ENCODE measurements around the gene PEMT. TPM values are rescaled to one million over a fixed set of nuclear protein-coding genes. Genes with fewer than 3 reads are reported as not detected.

PEMT gene
- polyA plus RNA-seq, 1 donor = 24.2 TPM

GRCh38 chr17:17536702-17537101 lies 54.8 kb downstream of the PEMT start:
- DNase-seq (ENCODE audit: low read depth) = no peak

DNA sequence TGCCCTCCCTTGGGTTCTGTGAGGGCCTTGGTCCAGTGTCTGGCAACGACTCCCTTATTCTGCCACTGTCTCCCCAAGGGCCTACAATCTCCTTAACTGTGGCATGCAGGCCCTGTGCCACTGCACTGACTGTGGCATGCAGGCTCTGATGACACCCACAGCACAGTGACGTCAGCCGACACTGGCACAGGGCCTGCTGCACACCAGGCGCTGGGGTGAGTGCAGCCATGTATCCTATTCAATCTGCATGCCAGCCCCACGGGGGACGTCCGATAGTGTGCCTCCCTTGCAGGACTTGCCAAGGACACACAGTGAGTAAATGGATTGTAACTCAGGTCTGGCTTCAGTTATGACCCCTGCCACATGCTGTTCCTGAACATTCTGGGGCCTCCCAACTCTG lies 55.6 kb downstream of the PEMT start:
- no peak for DNase-seq (ENCODE audit: low read depth)

DNA sequence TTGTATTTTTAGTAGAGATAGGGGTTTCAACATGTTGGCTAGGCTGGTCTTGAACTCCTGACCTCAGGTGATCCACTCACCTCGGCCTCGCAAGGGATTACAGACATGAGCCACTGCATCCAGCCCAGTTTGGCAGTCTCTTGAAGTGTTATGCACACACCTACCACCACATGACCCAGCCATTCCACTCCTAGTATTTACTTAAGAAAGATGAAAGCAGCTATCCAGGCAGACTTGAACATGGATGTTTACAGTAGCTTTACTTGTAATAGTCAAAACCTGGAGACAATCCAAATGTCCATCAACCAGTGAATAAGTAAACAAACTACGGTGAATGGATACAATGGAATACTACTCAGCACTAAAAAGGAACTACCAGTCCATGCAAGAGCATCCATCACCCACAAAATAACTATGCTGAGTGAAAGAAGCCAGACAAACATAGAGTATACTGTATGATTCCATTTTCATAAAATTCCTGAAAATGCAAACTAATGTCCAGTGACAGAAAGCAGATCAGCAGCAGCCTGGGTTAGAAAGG lies 57.5 kb downstream of the PEMT start:
- no peak for DNase-seq (ENCODE audit: low read depth)

- no peak for DNase-seq (ENCODE audit: low read depth)
These were observed 58.5 kb downstream of the PEMT start for GRCh38 chr17:17532991-17533390.

DNA sequence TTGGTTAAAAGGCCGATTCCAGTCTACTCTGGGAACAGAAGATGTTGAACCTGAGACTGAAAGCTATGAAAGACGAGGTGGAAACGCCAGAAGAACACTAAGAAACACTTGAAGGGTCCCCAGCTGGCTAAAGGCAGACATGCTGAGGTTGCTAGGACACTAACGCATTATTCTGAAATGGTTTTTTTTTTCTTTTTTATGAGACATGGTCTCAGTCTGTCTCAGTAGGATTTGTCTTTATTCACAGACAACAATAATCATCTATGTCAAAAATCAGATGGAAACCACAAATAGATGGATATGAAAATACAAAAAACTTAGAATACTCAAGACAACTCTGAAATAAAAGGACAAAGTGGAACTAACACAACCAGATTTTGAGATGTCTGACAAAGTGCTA lies 60.4 kb downstream of the PEMT start:
- DNase-seq (ENCODE audit: low read depth) = no peak

DNA sequence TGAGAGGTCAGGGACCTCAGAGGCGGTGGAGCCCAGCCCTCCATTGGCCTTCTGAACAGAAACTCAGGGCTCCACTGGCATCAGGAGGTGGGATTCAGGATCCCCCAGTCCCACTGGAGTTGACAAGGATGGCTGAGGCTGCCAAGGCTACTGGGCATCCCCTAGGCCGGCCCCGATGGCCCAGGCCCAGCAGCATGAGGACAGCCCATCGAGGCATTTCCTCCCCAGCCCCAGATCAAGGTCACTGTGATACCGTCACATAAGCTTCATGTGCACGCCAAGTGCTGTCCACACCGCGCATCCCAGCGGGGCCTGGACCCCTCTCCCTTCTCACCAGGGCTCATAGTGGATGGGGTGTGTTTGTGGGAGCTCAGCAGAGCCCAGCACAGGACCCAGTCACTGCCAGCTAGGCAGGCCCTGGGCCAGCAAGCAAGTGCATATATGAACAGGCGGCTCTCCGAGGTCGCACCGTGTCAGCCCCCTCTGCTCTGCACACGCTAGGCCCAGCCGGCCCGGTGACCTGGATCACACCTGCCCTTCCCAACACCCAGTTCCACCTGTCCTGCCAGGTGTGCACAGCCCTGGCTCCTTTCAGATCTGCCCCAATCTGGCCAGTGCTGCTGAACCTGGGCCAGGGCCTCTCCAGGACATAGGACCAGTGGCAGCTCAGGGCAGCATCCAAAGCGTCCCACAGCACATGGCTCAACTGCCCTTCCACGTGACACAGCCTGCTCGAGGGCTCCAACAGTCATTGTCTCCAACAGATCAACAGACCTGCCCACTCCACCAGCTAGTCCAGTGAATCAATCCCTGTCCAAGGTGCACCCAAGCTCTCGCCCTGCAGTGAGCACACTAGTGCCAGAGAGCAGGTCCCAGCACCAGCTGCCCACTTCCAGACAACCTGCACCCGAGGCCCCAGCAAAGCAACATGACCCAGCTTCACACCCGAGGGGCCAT lies 62.5 kb downstream of the PEMT start:
- DNase-seq (ENCODE audit: low read depth) = no peak

DNA sequence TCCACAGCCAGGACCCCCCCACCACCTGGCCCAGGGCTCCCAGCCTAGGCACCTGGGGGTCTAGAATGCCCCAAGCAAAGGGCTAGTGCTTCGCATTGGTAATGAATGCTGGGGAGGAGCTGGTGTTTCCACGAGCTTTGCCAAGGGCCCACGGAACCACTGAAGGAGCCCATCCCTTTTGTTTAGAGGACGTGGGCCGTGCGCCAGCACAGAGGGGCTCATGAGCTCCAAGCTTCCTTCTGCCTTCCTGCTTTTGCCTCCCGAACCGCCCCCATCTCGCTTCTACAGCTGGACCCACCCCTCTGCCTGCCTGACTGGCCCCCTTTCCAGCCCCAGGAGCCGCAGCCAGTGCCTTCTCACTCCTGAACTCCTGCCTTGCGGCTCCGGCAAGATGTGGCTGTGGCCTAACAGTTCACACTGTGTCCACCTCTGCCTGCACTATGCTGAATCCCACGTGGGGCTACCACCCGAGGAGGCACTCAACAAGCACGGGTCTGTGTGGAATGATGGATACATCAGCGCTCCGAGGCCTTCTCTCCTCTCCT lies 63.5 kb downstream of the PEMT start:
- no peak for DNase-seq (ENCODE audit: low read depth)

- no peak for DNase-seq (ENCODE audit: low read depth)
These were observed 64.0 kb downstream of the PEMT start for GRCh38 chr17:17527534-17527933.

GRCh38 chr17:17526369-17526768 lies 65.1 kb downstream of the PEMT start:
- no peak for DNase-seq (ENCODE audit: low read depth)

- DNase-seq (ENCODE audit: low read depth) = no peak
These were observed 65.6 kb downstream of the PEMT start for GRCh38 chr17:17525956-17526355.

GRCh38 chr17:17525311-17525710 lies 66.2 kb downstream of the PEMT start:
- no peak for DNase-seq (ENCODE audit: low read depth)

GRCh38 chr17:17523731-17524490 lies 67.6 kb downstream of the PEMT start:
- DNase-seq (ENCODE audit: low read depth) = no peak

- no peak for DNase-seq (ENCODE audit: low read depth)
These were observed 68.3 kb downstream of the PEMT start for GRCh38 chr17:17523001-17523730.

DNA sequence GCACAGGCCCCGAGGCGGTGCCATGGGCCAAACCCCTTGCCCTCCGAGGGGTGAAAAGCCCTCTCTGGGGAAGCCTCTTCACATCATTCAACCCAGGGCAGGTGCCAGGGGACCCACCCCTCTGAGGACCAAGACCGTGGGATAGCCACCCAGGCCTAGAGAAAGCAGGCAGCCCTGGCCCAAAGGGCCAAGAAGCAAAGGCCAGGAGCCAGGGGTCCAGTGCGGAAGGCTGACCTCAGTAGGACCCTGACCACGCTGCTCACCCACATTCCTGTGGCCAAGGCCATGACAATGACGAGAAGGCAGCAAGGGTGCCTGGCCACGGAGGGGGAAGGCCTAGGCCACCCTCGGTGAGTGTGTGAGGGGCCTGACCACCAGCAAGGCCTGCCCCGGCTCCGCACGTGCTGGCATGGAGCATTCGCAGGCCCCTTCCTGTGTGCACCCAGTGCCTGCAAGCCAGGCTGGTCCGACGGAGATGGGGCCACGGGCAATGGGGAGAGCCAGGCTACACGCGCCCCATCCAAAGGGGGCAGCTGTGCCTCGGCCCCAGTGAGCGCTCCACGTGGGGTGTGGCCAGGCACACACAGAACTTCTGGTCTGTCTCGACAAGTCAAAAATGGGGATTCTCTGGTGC lies 70.8 kb downstream of the PEMT start:
- DNase-seq (ENCODE audit: low read depth) = no peak

DNA sequence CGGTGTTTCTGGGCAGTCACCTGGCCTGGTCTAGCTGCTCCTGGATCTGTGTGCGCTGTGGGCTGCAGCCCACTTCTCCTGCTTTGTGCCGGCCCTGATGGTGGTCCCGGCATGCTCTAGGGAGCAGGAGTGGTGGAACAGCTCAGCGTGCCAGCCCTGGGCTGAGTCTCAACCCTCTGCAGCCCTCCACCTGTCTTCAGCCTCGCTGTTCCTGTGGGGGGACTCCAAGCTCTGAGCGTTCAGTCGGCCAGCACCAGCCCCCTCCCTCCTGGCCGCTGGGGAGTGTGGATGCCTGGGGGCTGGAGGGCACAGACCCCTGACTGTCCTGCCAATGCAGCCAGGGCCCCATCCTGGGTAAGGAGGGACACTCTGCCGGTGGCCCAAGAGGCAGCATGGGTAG lies 71.6 kb downstream of the PEMT start:
- no peak for DNase-seq (ENCODE audit: low read depth)

GRCh38 chr17:17518951-17519350 lies 72.6 kb downstream of the PEMT start:
- DNase-seq (ENCODE audit: low read depth) = no peak

DNA sequence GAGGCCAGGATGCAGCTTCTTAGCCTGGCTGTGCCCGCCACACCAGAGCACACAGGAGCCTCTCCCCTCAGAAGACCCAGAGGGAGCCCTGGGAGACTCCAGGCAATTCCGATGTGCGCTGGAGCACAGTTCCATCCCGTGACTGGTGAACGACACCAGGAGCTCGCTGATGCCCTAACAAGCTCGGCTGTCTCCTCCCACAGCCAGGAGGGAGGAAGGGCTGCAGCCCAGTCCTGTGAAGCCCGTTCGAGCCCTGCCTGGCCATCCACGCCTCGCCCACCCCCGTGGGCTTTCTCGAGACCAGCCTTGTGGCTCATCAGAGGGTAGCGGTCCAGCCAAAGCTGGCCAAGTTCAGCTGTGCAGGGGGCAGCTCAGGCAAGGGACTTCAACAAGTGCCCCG lies 73.5 kb downstream of the PEMT start:
- no peak for DNase-seq (ENCODE audit: low read depth)

GRCh38 chr17:17516941-17517720 lies 74.4 kb downstream of the PEMT start:
- DNase-seq (ENCODE audit: low read depth) = no peak

- DNase-seq (ENCODE audit: low read depth) = no peak
These were observed 75.3 kb downstream of the PEMT start for GRCh38 chr17:17515934-17516930.
